HepG2 (cell line): ENCODE measurements around the gene ATRN. TPM values are rescaled to one million over a fixed set of nuclear protein-coding genes. Genes with fewer than 3 reads are reported as not detected.
A peak's percentile ranks its signal among the peaks of the same experiment; 100 is the strongest.

Experiments used
- BORCS8-MEF2B ChIP-seq: sonication (generic); formaldehyde crosslinking; IDR thresholded peaks from 2 replicates; pipeline ENCODE4 v1.8.0; 2022; ENCODE audit warnings: mild to moderate bottlenecking, missing genetic modification reagents
- CEBPB ChIP-seq: IDR thresholded peaks from 2 replicates; pipeline ENCODE4 v1.6.1; 2011; ENCODE audit warnings: low read depth, low read length, improper control_type of control experiment, borderline replicate concordance
- EEA1 ChIP-seq: sonication (generic); formaldehyde crosslinking; IDR thresholded peaks from 2 replicates; pipeline ENCODE4 v1.5.1; 2020; ENCODE audit warnings: mild to moderate bottlenecking, missing genetic modification reagents, borderline replicate concordance
- GATAD1 ChIP-seq: IDR thresholded peaks from 2 replicates; pipeline ENCODE4 v1.6.1; 2016; ENCODE audit warnings: missing genetic modification reagents, missing compliant biosample characterization
- MED1 ChIP-seq: sonication (generic); formaldehyde crosslinking; IDR thresholded peaks from 2 replicates; pipeline ENCODE4 v1.4.0; 2020; ENCODE audit warnings: missing genetic modification reagents
- REPIN1 ChIP-seq: sonication (generic); formaldehyde crosslinking; IDR thresholded peaks from 2 replicates; pipeline ENCODE4 v1.8.0; 2022; ENCODE audit warnings: missing genetic modification reagents, low read depth, mild to moderate bottlenecking, borderline replicate concordance
- RORA ChIP-seq: sonication (generic); formaldehyde crosslinking; IDR thresholded peaks from 2 replicates; pipeline ENCODE4 v1.5.0; 2020; ENCODE audit warnings: mild to moderate bottlenecking, missing genetic modification reagents, moderate library complexity
- SMAD3 ChIP-seq: sonication (generic); formaldehyde crosslinking; IDR thresholded peaks from 2 replicates; pipeline ENCODE4 v1.4.0; 2020; ENCODE audit warnings: missing genetic modification reagents
- SMARCC2 ChIP-seq: fragments of 450-650 bp; IDR thresholded peaks from 2 replicates; pipeline ENCODE4 v1.6.1; 2017; ENCODE audit warnings: antibody characterized with exemption, mild to moderate bottlenecking
- SP2 ChIP-seq: sonication (generic); formaldehyde crosslinking; IDR thresholded peaks from 2 replicates; pipeline ENCODE4 v1.5.1; 2020; ENCODE audit warnings: mild to moderate bottlenecking, missing genetic modification reagents
- TMF1 ChIP-seq: sonication (generic); formaldehyde crosslinking; IDR thresholded peaks from 2 replicates; pipeline ENCODE4 v1.8.1; 2022; ENCODE audit warnings: low read depth, missing genetic modification reagents
- ZBTB46 ChIP-seq: sonication (generic); formaldehyde crosslinking; IDR thresholded peaks from 2 replicates; pipeline ENCODE4 v1.4.0; 2020; ENCODE audit warnings: mild to moderate bottlenecking, missing genetic modification reagents, borderline replicate concordance
- ZFY ChIP-seq: sonication (generic); formaldehyde crosslinking; IDR thresholded peaks from 2 replicates; pipeline ENCODE4 v1.4.0; 2020; ENCODE audit warnings: missing genetic modification reagents
- ZNF142 ChIP-seq: sonication (generic); formaldehyde crosslinking; IDR thresholded peaks from 2 replicates; pipeline ENCODE4 v1.4.0; 2020; ENCODE audit warnings: missing genetic modification reagents
- ZNF337 ChIP-seq: sonication (generic); formaldehyde crosslinking; IDR thresholded peaks from 2 replicates; pipeline ENCODE4 v1.5.1; 2020; ENCODE audit warnings: missing genetic modification reagents, low read depth, mild to moderate bottlenecking, borderline replicate concordance
- ZNF430 ChIP-seq: sonication (generic); formaldehyde crosslinking; IDR thresholded peaks from 2 replicates; pipeline ENCODE4 v1.9.0; 2021; ENCODE audit warnings: mild to moderate bottlenecking, missing genetic modification reagents
- ZNF460 ChIP-seq: sonication (generic); formaldehyde crosslinking; IDR thresholded peaks from 2 replicates; pipeline ENCODE4 v1.5.1; 2020; ENCODE audit warnings: missing genetic modification reagents, mild to moderate bottlenecking, borderline replicate concordance
- ZNF614 ChIP-seq: IDR thresholded peaks from 2 replicates; pipeline ENCODE4 v1.6.1; 2018; ENCODE audit warnings: missing biosample characterization, missing genetic modification reagents, inconsistent platforms, borderline replicate concordance
- polyA plus RNA-seq, 8 experiments: library from polyadenylated mRNA; depleted of rRNA in 3 of 8; stranded (reverse) in 7 of 8; unstranded in 1 of 8; fragments of >200 nt; fragmentation: Illumina TruSeq in 4 of 8; extraction: Trizol in 4 of 8; gene quantifications; 2 replicates each; pipeline versions ENCODE4 v1.2.1 to v1.2.3, GENCODE V29; 2011 to 2016; ENCODE audit warnings: low read depth in 4 of 8, missing spikeins in 1 of 8, mixed read lengths in 1 of 8; ENCODE audit not compliant: insufficient read depth in 1 of 8
- total RNA-seq, 5 experiments: library from RNA; depleted of rRNA; stranded (reverse); fragments of >200 nt; fragmentation: Illumina TruSeq; extraction: Trizol; gene quantifications; 2 replicates each; pipeline ENCODE4 v1.2.3, GENCODE V29; 2016; ENCODE audit warnings: low read depth in 1 of 5
- TF ChIP-seq, protein P1 (sequence below): sonication (generic); formaldehyde crosslinking; IDR thresholded peaks from 2 replicates; pipeline ENCODE4 v1.4.0; 2020; ENCODE audit warnings: missing genetic modification reagents

Gene ATRN
- total and polyA plus RNA-seq, 2 of the 13 experiments (the other 11 are each of a cell fraction or from before 2014, with no cell fraction given): 44.2 to 81.1 TPM

GRCh38 chr20:3628502-3629314 lies 157.9 kb downstream of the ATRN start (continued):
- TF ChIP-seq ZBTB46 (CRISPR knock-in tag) (no peak), SMARCC2 (no peak), REPIN1 (CRISPR knock-in tag) (peak; percentile 70; the same call in 1 of the 2 replicates), MED1 (CRISPR knock-in tag) (peak; percentile 87), ZFY (no peak), ZNF337 (CRISPR knock-in tag) (no peak), EEA1 (CRISPR knock-in tag) (no peak), TMF1 (CRISPR knock-in tag) (no peak), ZNF460 (peak; percentile 94), GATAD1 (CRISPR knock-in tag) (peak; percentile 60; the same call in 1 of the 2 replicates), ZNF142 (CRISPR knock-in tag) (0 out of 2 replicates have a peak, but pooled peaks have one; percentile 32), SMAD3 (CRISPR knock-in tag) (peak; percentile 65; the same call in 1 of the 2 replicates), SP2 (CRISPR knock-in tag) (no peak), RORA (CRISPR knock-in tag) (no peak), ZNF614 (CRISPR knock-in tag) (peak; percentile 73; the same call in 1 of the 2 replicates), BORCS8-MEF2B (peak; percentile 84), ZNF430 (CRISPR knock-in tag) (no peak), CEBPB (peak; percentile 98)
- TF ChIP-seq, protein P1, sequence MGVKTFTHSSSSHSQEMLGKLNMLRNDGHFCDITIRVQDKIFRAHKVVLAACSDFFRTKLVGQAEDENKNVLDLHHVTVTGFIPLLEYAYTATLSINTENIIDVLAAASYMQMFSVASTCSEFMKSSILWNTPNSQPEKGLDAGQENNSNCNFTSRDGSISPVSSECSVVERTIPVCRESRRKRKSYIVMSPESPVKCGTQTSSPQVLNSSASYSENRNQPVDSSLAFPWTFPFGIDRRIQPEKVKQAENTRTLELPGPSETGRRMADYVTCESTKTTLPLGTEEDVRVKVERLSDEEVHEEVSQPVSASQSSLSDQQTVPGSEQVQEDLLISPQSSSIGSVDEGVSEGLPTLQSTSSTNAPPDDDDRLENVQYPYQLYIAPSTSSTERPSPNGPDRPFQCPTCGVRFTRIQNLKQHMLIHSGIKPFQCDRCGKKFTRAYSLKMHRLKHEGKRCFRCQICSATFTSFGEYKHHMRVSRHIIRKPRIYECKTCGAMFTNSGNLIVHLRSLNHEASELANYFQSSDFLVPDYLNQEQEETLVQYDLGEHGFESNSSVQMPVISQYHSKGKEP (CRISPR knock-in tag): no peak
